ENCODE data around the gene PPP1R14D. TPM values are rescaled to one million over a fixed set of nuclear protein-coding genes. Genes with fewer than 3 reads are reported as not detected.

PPP1R14D gene
- total RNA-seq, 1 experiment from 2014 or later: not detected

- ATAC-seq: no peak
- peaks cover 21 to 30% of the 10 kb centered on the region in 2 experiments for H3K36me3 ChIP-seq (ENCODE audit: control insufficient read depth in 1 of 2, insufficient read depth in 2 of 2, low read length in 2 of 2)
These were observed 24.9 kb upstream of the PPP1R14D start for GRCh38 chr15:40853241-40853890.

More at GRCh38 chr15:40853241-40853890, 24.9 kb upstream of the PPP1R14D start:
- Histone ChIP-seq H3K4me1 (ENCODE audit: control insufficient read depth in 1 of 2, insufficient read depth in 2 of 2, low read length in 2 of 2) (peaks cover 9 to 15% of the 10 kb centered on the region in 2 experiments), H3K27ac (ENCODE audit: low read depth, low read length) (no peak overlapping the region), H3K4me2 (ENCODE audit: low read length) (no peak overlapping the region), H3K79me2 (ENCODE audit: insufficient read depth, low read length) (peaks cover 31% of the 10 kb centered on the region), H3K9ac (ENCODE audit: low read length) (no peak overlapping the region), H2AFZ (ENCODE audit: low read depth, low read length, poor library complexity, severe bottlenecking) (no peak overlapping the region), H4K20me1 (ENCODE audit: insufficient read depth) (no peaks in the 10 kb centered on the region), H3K4me3 (replicated peaks in 1 of 2; ENCODE audit: low read depth in 1 of 2, low read length in 2 of 2) (no peak overlapping the region), H3K27me3 (ENCODE audit: insufficient read depth, low read length) (no peaks in the 10 kb centered on the region), H3K9me2 (ENCODE audit: insufficient read depth) (no peaks in the 10 kb centered on the region), H3K9me3 (ENCODE audit: control insufficient read depth in 1 of 2, insufficient read depth in 1 of 2, low read depth in 1 of 2, low read length in 2 of 2) (no peaks in the 10 kb centered on the region)
- no TSS peak for BruUV-seq (replicated peaks)
- RAD21 ChIA-PET (ENCODE audit: low non-redundant PET in 1 of 2, low total read pairs in 2 of 2, uncharacterized antibody in 2 of 2, unreplicated experiment in 2 of 2): no interaction called here
- DNase-seq (ENCODE audit: low read depth, low spot score): no peak
- intact Hi-C loops (cut with micrococcal nuclease): no loop called here
- CTCF ChIA-PET: no interaction called here
- TF ChIP-seq ZNF274 (IDR thresholded peaks at IDR 0.05; ENCODE audit: low read depth, low read length) (no peak), ZBTB33 (IDR thresholded peaks at IDR 0.05; ENCODE audit: extremely low read depth, insufficient replicate concordance, low read length) (no peak), POLR2A (IDR thresholded peaks at IDR 0.05; ENCODE audit: borderline replicate concordance, extremely low read depth, insufficient read depth, insufficient read length) (no peak), CBX3 (IDR thresholded peaks at IDR 0.05; ENCODE audit: low read depth) (no peak), REST (IDR thresholded peaks at IDR 0.05; ENCODE audit: low read depth) (no peak), CTCF (IDR thresholded peaks at IDR 0.05 in 2 of 3, conservative IDR thresholded peaks at IDR 0.05 in 1 of 3; ENCODE audit: borderline replicate concordance in 1 of 3, insufficient read depth in 1 of 3, low read depth in 2 of 3, low read length in 2 of 3) (no peak), POLR2AphosphoS5 (IDR thresholded peaks at IDR 0.05; ENCODE audit: low read depth, low read length) (no peak), EZH2phosphoT487 (IDR thresholded peaks at IDR 0.05; ENCODE audit: borderline replicate concordance) (no peak), FOSL1 (IDR thresholded peaks at IDR 0.05; ENCODE audit: low read depth) (no peak), TCF7L2 (IDR thresholded peaks at IDR 0.05; ENCODE audit: borderline replicate concordance, extremely low read depth, insufficient read depth, insufficient read length) (no peak), ZFX (IDR thresholded peaks at IDR 0.05) (no peak)
- POLR2A ChIA-PET: no interaction called here

All from HCT116 (cell line).